COLO668 (cell line): Measurements from ENCODE around the gene TUBA1A.
"Not testable (repeated sequence)": the region's sequence is repeated elsewhere in the genome, so short reads cannot be mapped to it uniquely, and the experiment has no call there.

Source experiments
- DNase-seq: peaks from one replicate; lab custom pipeline; 2025; ENCODE audit not compliant: unreplicated experiment; lab: John Stamatoyannopoulos, UW

TUBA1A gene

DNA sequence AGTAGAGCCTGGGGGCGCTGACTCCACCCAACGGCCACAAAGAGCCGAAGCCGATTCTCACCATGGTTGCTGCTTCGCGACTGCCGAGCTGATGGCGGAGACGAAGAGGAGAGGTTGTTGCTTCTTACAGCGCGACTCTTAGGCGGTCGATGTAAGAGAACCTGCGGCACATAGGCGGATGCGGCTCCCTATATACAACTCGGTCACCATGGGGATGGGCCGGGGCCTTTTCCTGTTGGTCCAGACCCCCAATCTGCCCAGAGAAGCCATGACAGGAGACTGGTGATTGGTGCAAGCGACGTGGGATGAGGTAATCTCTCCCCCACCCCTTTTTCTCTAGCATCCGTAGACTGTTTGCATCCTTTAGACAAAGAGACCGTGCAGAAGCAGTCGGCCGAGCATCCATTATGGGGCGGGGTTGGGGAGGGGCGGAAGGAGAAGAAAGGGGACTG lies at the start of gene TUBA1A:
Gene TUBA1A (minus strand): TSS at position 165 of the 452 bp plus-strand sequence. CDS start 101 bp downstream, at position 64.
- DNase-seq: peak; percentile 81

DNA sequence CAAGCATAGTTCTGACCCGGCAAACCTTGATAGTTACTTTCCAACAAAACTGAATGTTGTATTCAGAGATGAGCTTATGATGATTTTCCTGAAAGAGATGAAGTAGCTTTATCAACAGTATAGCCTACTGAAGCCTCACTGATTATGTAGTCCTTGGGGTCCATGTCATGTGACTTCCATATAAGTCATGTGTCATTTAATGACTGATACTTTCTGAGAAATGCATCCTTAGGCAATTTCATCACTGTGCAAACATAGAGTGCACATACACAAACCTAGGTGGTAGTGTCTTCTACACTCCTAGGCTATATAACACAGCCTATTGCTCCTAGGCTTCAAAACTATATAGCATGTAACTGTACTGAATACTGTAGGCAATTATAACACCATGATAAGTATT lies 47.5 kb upstream of the TUBA1A start:
- DNase-seq: no peak

DNA sequence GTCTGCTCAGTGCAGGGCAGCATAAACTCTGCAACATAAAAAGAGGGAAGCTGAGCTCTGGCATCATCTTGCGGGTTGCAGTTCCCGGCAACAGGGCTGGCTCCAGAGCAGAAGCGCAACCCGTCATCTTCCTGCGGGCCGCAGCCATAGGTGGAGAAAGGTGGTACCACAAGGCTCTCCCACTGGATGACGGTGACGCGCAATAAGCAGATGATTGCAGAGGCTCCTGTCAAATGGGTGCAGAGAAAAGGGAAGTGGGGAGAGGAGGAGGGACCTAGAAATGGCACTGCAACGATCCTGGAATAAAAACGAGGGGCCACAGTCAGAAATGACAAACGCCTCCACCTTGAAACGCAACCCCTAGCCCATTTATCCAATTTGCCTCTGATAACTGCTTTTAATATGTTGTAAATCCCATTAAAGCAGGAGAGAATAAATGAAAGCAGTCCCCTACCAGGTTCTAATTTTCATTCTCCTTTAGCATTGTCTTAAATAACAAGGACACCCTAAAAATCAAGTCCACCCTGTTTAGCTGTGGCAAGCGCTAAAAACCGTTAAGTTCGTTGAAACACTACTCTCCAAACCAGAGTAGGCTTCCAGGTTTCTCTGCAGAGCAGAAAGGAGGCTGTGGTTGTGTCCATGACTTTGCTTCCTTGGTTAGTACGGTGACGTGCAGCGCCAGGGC lies 45.1 kb upstream of the TUBA1A start:
- DNase-seq: no peak

DNA sequence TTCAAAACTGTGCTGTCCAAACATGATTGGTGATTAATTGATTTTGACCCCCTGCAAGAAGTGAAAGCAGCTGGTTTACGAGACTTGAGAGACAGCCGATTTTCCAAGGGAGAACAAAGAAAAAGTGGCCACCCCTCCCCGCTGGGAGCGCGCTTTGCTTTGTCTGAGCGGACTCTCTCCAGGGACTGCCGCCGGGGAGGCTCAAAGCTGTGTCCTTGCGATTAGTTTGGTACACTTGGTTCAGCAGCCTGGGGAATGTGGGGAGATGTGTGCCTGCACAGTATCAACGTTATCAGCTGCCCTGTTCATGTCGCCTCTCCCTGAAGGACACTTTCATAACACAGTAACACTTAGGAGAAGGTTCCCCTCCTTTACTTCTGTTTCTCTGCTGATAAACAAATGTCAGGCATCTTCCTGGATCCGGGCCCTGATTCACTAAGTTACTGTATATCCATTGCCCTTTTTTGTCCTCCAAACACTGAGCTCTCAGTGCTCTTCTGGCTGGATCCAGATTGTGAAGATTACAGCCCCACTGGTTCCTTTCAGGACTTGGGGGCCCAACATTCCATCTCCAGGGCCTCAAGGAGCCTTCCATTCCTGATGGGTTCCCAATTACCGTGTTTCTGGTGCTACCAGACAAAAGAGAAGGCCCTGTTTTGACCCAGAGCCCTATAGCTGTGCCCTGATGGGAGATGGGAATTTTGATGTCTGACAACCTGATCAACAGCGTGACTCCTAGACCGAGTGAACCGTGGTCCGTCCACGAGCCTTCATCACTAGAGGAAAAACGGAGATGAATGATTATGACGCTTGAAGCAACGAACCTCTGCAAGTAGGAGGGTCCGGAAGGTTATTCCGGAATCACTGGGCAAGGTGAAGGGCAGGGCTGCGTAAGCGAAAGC lies 44.3 kb upstream of the TUBA1A start:
- no peak for DNase-seq

DNA sequence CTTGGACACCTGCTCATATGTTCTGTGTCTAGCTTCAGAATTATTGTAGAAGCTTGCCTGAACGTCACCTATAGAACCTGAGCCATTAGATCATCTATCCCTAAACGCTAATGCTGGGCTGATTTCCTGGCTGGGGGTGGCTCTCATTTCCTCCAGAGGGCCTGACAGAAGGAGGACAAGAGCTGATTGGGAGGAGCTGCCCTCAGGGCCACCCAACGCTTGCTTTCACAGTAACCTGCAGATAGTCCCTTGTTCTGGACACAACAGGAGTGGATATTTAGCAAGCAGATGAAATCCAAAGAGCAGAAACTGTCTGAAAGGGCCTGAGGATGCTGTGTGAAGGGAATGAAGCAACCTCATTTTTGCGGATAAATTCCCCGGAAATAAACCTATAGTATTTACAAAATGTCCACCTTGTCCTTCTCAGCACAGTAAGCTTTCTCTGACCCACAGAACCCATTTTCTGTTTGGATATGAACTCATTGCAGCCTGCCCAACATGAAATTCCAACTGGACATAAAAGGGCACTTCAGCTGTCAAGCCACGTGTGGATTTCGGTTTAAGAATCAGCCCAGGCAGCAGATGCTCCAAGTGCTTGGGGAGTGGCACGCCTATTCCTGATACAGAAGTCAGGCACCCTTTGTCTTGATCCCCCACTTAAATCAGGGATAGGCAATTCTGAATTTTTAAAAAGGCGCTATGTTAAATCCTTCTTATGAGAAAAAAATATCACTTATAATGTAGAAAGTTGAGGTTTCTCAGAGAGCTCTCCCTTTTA lies 43.2 kb upstream of the TUBA1A start:
- no peak for DNase-seq

DNA sequence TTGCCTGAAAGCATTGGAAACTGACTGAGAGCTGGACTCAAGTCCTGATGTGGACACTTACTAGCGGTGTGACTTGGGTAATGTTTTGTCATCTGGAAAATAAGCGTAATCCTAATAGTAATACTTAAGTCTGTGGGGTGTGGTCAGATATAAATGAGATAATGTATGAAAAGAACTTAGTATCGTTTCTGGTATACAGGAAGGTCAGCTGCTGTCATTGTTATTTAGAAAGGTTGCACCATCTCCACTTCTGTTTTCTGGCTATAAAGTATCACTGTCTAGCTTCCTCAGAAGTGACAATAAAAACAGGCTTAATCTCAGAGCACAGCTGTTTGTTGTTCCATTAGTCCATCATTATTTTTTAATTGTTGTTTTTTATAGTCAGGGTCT lies 41.9 kb upstream of the TUBA1A start:
- DNase-seq: no peak

DNA sequence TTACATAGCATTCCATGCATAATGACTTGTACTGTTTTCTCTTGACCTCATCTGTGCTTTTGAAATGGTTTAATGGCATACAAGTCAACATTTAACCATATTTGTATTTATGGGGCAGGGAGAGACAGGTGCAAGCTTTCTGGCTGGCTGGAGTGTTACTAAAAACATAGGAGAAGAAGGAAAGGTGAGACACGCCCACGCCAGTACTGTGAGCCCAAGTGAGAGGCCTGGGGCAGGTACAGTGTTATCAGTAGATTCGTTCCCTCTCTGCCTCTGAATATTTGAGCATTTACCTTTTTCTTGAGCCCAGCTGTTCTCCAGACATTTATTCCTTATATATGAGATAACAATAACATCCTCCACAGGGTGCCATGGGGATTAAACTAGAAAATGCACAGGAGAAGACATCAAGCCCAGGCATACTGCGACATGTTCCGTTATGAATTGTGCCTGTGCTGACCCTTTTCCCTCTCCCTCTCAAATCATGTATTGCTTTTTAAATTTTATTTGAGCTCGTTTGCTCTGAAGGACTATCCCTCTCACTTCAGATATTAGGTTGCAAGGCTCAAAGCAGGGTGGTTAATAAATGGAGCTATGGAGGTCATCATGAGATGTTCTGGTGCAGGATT lies 41.4 kb upstream of the TUBA1A start:
- DNase-seq: peak; percentile 26

DNA sequence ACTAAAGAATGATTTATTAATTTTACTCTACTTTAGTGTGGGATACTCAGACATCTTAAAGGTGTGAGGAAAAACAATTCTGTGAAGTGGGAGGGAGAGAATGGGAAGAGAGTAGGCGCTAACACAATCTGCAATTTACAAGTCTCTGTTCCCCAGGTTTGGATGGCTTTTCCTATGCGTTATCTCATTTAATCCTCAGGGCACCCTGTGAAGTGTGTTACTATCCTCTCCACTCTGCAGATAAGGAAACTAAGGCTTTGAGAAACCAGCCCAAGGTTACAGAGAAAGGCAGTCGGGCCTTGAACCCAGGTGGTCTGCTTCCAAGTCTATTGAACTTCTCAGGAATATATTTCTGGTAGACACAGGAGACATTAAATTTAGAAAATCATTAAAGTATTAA lies 39.8 kb upstream of the TUBA1A start:
- DNase-seq: no peak

DNA sequence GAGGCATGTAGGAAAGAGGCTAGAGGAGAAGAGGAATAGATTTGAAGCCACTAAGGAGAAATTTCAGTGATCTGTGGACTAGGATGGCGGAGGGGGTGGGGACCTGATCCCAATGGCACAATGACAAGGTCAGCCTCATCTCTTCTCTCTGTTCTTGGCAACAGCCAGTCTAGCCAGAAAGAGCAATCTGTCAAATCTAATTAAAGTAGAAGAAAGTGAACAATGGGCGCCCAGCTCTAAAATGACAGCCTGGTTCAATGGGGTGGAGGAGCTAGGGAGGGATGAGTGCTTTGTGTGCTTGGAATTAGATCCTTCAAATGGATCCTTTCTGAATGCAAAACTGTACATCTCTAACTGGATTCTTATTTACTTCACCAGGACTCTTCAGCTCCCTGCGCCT lies 38.8 kb upstream of the TUBA1A start:
- no peak for DNase-seq

DNA sequence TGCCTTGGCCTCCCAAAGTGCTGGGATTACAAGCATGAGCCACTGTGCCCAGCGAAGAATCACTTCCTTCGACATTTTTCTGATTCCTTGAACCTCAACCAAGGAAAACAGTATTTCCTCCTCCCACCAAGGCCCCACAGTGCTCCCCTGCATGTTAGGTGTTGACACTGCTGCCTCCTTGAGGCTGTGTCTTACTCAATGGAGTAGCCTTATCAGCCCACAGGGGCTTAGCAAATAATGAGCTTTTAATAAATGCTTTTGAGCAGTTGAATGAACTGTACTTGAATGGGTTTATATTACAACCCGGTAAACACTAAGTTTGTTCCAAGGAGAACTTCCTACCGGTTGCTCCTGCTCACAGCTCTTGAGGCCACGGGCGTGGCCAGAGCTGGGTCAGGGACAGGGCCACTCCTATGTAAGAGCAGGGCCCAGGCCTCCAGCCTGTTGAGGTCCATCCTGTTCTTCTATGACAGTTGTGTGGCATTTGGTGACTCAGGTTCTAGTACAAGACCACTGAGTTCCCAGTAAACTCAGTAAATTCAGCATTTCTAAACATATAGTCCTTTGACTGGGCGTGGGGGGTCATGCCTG lies 36.8 kb upstream of the TUBA1A start:
- no peak for DNase-seq

DNA sequence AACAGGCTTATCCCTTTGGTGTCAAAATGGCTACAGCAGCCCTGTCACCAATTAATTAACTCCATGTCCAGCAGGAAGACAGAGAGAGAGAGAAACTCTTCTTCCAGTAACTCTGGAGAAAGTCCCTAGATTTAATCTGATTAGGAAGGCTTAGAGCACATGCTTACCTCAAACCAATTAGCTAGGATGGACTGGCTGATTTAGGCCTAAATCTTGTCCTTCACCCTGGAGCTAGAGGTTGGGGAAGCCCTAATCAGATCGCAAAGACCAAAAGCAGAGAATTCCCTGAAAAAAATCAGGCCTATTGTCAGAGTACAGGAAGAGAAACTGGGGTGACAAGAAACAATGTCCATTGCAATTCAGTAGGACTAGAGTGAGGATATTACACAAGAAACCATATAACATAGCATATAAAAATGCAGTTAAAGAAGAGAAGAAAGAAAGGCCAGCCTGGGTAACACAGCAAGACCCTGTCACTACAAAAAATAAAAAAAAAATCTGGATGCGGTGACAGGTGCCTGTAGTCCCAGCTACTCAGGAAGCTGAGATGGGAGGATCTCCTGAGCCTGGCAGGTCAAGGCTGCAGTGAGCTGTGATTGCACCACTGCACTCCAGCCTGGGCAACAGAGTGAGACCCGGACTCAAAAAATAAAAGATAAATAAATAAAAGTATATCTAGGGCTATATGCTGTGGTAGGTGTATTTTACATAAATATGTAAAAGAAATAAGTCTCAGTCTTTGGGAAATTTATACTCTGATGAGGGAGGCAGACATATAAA lies 34.9 kb upstream of the TUBA1A start:
- DNase-seq: no peak

DNA sequence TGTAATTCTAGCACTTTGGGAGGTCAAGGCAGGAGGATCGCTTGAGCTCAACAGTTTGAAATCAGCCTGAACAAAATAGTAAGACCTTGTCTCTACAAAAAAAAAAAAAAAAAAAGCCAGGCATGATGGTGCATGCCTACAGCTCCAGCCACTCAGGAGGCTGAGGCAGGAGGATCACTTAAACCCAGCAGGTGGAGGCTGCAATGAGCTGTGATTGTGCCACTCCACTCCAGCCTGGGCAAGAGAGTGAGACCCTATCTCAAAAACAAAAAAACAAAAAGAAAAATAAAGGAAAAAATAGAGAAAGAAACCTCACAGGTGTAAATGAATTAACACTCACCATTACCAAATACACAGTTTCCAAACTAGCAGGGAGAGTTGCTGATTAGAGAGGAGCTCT lies 34.2 kb upstream of the TUBA1A start:
- no peak for DNase-seq

DNA sequence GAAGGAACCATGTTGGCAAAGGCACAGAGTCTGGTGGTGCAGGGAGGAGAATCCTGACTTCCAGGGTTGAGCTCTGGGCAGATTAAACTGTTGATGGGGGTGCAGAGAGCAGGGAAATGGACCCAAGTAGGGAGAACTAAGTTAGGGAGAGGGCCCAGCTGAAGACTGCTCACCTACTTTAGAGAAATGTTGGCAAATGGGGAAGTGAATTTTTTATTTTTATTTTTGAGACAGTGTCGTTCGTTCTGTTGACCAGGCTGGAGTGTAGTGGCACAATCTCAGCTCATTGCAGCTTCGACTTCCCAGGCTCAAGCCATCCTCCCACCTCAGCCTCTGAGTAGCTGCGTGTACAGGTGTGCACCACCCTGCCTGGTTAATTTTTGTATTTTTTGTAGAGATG lies 32.1 kb upstream of the TUBA1A start:
- DNase-seq: no peak

DNA sequence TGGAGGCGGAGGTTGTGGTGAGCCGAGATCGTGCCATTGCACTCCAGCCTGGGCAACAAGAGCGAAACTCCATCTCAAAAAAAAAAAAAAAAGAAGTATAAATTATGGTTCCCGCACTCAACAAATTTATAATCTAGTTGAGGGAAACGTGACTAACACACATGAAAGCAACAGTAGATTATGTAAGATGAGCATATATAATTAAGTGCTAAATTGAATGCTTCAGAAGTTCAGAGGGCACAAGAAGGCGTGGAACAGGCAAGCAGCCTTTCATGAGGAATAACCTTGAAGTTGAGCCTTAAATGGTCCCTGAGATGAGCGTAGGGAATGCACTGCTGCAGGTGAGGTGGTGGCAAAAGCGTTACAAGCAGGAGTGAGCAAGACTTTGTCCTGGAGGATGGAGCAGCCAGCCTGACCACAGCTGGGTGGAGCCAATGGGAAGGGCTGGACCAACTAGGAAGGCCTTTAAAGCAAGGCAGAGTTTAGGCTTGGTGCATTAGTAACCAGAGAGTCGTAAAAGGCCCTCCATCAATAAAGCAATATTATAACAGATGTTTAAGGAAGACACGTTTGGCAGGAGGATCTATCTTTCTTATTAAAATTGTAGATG lies 30.6 kb upstream of the TUBA1A start:
- DNase-seq: no peak

DNA sequence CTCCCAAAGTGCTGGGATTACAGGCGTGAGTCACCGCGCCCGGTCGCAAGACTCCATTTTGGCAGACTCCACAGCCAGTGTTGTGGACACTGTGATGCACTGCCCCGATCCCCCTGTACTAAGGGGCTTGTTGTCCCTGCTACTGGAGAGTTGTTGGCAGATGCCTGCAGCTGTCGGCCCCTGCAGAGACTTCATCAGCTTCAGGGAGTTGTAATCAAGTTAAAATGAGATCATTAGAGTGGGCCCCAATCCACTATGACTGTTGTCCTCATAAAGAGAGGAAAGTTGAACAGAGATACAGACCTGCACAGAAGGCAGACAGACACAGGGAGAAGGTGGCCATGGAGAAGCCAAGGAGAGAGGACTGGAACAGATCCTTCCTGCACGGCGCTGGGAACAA lies 23.7 kb upstream of the TUBA1A start:
- no peak for DNase-seq

DNA sequence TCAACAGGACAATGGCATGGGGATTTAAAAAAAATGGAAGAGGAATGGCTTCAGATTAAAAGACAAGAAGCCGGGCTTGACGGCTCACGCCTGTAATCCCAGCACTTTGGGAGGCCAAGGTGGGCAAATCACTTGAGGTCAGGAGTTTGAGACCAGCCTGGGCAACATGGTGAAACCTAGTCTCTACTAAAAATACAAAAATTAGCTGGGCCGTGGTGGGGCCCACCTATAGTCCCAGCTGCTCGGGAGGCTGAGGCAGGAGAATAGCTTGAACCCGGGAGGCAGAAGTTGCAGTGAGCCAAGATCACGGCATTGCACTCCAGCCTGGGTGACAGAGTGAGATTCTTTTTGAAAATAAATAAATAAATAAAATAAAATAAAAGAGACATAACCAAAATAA lies 21.8 kb upstream of the TUBA1A start:
- DNase-seq: not testable (repeated sequence)

DNA sequence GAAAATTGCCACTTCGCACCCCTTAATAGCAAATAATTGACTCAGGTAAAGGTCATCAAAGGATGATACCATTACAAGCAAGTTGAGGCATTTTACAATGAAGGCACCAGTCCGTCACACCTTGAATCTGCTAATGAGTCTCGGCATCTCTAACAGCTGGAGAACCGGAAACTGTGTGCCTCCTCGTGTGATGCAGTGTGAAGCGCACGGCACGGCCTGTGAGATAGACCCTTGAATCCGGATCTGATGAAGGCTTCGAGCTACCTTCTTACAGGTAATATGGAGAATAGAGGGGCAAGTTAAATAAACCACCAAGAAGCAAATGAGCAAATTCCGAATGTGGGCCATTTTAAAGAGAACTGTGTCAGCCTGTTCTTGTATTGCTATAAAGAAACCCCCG lies 19.8 kb upstream of the TUBA1A start:
- DNase-seq: no peak

DNA sequence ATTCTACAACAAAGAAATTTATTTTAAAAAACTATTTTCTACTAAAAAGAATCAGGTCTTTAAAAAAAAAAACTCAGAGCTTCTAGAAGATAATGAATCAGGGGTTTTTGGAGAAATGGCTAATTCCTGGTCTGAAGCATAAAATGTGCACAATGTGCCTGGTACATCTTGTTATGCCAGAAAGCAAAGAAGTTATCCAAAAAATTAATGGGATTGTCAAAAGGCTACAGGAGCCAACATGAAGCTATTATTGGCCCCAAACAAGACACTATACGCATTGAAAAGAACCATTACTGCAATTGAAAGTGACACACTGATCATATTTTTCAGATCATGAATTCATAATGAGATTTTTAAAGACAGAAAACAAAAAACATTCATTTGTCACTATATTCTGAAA lies 19.3 kb upstream of the TUBA1A start:
- no peak for DNase-seq

DNA sequence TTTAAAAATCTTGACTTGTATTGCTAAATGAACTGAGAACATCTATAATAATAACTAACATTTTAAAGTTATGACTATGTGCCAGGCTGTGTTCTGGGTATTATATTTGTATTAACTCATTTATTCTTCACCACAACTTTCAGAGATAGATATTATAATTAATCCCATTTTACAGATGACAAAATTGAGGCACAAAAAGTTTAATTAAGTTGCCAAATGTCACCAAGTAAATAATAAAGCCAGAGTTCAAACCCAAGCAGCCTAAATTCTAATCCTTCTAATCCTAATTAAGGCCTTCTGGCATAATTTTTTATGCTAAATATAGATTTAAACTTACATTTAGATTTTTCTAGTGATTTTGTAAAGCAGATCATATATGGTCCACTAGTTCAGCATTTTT lies 17.5 kb upstream of the TUBA1A start:
- DNase-seq: no peak
